Stimulated activated CD8-positive, alpha-beta memory T cell treated with anti-CD3 and anti-CD28 coated beads, Interleukin-4, amount 100 ng/mL, for 1 hour (primary cell): ENCODE measurements around the gene SRPK3.
"Not testable (repeated sequence)": the region's sequence is repeated elsewhere in the genome, so short reads cannot be mapped to it uniquely, and the experiment has no call there.

Experiments used
- DNase-seq, 2 donors: peaks; one replicate each; pipeline ENCODE4 v3.0.0-alpha.2; 2020; ENCODE audit warnings: low read depth in 2 of 2, low spot score in 1 of 2

The SRPK3 gene, protein sequence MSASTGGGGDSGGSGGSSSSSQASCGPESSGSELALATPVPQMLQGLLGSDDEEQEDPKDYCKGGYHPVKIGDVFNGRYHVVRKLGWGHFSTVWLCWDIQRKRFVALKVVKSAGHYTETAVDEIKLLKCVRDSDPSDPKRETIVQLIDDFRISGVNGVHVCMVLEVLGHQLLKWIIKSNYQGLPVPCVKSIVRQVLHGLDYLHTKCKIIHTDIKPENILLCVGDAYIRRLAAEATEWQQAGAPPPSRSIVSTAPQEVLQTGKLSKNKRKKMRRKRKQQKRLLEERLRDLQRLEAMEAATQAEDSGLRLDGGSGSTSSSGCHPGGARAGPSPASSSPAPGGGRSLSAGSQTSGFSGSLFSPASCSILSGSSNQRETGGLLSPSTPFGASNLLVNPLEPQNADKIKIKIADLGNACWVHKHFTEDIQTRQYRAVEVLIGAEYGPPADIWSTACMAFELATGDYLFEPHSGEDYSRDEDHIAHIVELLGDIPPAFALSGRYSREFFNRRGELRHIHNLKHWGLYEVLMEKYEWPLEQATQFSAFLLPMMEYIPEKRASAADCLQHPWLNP

DNA sequence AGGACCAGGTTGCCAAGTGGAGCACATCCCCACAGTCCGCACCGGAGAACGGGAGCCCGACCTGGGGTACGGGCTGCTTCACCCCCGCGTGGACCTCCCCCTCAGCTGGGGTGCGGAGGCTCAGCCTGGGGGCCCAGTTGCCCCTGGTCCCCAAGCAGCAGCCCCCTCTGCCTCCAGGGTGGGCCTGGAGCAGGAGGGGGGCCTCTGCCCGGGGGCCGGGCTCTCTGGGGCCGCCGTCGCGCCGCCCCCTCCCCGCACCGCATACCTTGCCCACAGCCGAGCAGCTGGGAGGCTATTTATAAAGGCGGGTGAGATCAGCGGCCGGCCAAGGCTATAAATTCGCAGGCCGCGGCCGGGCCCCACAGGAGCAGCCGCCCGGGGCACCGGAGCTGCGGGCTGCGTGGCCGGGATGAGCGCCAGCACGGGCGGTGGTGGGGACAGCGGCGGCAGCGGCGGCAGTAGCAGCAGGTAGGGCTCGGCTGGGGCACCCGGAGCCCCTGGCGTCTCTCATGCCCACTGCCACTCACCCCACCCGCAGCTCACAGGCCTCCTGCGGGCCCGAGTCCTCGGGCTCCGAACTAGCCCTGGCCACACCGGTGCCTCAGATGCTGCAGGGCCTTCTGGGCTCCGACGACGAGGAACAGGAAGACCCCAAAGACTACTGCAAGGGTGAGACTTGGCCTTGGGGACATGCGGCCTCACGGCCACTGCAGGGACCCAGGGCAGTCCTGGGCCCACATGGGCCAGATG is at the start of gene SRPK3:
Gene SRPK3 (plus strand): TSS at position 364 of the 750 bp plus-strand sequence. CDS start 46 bp downstream, at position 410.
- no peak for DNase-seq

DNA sequence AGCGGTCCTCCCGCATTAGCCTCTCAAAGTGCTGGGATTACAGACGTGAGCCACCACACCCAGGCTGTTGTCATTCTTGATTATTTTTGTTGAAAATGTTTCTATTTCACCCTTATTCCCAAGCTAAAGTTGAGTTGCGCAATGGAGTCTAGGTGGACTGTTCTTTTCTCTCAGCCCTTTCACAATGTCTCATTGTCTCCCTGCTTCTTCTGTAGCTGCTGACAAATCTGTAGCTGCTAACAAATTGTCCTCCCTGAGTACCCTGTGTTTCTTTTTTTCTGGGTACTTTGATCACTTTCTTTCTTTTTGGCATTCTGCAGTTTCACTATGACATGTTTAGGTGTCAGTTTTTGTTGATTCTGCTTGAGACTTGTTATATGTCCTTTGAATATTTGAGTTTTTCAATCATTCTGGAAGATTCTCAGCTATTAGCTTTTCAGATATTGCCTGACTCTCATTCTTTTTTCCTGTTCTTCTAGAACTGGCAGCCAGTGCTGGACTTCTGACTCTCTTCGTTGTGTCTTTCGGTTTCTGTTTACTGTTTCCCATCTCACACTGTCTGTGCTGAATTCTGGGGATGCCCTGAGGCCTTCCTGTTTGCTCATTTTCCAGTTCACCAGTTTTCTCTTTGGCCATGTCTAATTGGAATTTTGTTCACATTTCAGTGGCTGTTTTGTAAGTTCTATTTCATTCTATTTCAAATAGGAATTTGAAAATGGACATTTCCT is 49.6 kb upstream of the SRPK3 start:
- DNase-seq = no peak

DNA sequence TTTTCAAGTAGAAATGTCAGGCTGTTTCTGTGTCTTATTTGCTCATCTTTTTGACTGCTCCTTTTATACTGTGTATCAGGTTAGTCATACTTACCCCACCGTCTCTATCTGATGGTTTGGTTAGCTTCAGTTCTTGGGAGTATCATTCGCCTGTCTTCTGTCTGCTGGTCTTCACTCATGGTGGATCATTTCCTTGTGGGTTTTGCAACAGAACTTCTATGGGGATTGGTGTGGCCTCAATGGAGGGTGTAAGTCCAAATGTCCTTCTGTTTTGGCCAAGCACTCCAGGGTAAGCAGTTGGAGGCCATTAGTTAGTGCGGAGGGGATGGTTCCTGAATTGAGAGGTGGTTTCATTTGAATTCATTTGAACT is 49.0 kb upstream of the SRPK3 start:
- DNase-seq = no peak

DNA sequence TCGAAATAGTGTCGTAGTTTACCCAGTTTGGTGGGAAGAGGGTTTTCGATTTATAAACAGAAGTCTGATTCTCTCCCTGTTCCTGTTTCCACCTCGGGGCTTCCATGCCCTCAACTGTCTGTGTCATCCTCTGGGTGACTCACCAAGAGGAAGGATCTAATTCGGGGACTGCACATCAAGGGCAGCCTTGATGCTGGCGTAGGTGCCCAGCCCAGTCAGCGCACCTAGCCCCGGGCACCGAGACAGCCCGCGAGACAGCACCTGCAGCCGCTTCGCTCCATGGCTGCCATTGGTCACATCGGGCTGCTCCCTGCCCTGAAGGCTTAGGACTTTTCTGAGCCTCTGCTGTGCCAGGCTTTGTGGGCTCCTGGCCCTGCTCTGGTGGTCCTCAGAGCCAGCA is 48.4 kb upstream of the SRPK3 start:
- DNase-seq = no peak

DNA sequence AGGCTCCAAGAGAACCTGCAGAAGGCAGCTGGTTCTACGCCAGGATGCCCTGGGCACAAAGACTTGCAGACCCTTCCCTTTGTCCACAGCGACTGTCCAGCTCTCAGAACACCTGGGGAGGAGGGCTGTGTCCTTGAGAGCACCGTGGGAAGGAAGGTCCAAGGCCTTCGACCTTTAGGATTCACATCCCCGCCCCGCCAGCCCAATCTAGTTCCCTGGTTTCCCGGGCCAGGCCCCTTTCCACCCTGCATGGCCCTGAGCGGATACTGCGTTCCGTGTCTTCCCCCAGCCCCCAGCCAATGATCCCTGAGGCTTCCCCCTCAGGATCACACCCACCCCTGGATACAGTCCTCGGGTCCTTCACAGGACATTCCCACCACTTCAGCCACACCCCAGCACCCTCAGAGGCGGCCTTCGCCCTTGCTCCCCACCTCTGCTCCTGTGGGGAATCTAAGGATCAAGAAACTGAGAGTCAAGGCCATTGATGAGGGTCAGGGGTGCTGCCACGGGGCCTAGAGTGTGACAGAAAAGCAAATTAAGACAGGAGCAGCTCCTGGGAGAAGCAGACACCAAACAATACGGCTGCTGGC is 47.1 kb upstream of the SRPK3 start:
- DNase-seq = no peak

DNA sequence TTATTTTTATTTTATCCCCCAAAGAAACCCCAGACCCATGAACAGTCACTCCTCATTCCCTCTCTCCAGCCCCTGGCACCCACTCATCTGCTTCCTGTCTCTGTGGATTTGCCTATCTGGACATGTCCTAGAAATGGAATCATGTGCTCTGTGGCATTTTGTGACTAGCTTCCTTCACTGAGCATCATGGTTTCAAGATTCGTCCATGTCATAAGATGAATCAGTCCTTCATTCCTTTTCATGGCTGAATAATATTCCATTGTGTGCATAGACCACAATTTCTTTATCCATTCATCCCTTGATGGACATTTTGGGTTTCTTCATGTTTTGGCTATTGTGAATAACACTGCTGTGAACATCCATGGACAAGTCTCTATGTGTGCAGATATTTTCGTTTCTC is 46.0 kb upstream of the SRPK3 start:
- DNase-seq = no peak

DNA sequence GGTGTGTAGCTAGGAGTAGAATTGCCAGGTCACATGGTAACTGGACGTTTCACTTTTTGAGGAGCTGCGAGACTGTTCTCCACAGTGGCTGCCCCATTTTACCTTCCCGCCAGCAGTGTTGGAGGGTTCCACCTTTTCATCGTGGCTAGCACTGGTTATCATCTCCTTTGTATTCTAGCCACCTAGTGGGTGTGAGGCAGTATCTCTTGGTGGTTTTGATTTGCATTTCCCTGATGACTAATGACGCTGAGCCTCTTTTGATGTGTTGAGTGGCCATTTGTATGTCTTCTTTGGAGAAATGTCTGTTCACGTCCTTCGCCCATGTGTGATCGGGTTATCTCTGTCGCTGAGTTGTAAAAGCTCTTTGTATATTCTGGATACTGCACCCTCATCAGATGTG is 45.6 kb upstream of the SRPK3 start:
- no peak for DNase-seq

DNA sequence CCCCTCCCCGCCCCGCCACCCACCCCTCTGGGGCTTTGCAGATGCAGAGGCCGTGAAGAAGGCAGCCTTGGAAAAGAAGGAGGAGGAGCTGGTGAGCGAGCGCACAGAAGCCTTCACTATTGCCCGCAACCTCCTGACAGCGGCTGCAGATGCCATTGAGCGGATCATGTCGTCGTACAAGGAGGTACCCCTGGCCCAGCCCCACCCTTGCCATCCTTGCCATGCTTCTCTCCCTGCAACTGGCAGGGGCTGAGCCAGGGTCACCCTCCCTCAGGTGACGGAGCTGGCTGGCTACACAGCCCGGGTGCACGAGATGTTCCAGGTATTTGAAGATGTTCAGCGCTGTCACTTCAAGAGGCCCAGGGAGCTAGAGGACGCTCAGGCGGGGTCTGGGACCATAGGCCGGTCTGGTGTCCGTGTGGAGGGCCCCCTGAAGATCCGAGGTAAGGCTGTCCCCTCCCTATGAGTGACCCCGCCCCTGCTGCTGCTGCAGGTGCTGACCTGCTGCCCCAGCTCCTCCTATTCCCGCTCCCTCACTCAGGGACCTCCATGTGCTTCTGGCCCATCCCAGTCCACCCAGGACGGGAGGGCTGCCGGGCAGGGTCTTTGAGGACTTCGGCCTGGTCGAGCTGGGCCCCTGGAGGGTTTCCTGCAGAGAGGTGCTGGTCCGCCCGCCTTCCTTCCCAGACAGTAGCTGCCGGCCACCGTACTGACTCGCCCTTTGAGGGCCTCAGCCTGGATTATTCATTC is 44.6 kb upstream of the SRPK3 start:
- DNase-seq = no peak

DNA sequence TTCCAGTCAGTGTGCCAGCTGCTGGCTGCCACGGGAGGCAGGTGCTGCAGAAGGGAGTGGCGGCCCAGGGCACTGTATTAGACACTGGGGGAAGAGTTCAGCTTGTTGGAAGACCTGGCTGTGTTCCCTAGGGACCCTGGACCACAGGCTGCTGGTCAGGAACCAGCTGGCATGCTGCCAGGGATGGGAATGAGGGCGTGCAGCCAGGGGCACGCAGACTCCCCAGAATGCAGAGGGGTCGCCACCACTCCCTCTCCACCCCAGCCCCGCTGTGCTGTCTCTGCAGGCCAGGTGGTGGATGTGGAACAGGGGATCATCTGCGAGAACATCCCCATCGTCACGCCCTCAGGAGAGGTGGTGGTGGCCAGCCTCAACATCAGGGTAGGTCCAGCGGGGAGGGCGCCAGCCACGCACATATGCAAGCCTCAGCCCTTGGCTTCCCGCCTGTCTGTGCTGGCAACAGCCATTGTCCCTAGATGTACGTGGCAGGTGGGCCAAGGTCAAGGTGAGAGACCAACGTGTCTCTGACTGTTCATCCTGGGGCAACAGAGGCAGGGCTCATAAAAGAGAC is 43.9 kb upstream of the SRPK3 start:
- DNase-seq = no peak

DNA sequence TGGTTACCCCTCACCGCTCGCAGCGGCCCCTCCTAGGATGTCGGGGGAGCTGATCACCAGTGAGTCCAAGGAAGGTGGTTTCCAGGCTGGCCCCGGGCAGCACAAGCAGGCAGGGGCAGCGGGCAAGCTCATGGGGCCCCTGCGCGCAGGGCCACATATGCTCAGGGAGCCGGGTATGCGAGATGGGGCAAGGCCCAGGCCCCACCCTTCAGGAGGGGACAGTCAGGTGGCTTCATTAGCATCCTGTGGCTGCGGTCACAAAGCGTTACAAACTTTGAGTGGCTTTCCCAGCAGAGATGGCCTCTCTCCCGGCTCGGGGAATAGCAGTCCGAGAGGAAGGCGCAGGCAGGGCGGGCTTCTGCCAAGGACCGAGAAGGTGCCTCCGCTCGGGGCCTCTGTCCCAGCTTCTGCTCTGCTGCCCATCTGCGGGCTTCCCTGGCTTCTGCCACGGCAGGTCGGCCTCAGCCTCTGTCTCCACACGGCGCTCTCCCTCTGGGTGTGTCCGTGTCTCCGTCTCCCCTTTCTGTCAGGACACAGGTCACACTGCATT is 42.7 kb upstream of the SRPK3 start:
- no peak for DNase-seq

DNA sequence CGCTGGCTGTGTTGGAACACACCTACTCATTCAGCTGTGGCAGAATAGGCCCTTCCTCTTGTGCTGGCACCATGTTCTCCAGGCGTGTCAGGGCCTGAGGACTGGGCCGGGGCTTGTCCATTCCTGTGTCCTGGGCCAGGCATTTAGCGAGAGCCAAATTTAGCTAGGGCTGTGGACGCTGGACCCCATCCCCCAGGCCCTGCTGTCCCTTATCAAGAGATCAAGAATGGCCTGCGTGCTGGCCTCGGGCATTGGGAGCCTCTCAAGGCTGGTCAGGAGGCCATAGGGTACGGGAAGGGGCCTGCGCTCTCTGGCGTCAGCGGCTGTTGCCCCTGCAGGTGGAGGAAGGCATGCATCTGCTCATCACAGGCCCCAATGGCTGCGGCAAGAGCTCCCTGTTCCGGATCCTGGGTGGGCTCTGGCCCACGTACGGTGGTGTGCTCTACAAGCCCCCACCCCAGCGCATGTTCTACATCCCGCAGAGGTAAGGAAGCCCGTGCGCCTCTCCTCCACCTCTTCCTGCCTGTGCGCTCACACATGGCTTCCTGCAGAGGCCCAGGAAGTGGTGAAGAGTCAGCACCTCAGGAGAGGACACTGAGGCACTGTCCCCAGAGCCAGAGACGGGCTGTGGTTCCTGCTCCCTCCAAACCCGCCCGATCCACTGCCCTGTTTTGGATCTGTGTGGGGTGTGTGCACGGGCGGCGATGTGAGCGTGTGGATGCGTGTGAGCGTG is 40.9 kb upstream of the SRPK3 start:
- no peak for DNase-seq

DNA sequence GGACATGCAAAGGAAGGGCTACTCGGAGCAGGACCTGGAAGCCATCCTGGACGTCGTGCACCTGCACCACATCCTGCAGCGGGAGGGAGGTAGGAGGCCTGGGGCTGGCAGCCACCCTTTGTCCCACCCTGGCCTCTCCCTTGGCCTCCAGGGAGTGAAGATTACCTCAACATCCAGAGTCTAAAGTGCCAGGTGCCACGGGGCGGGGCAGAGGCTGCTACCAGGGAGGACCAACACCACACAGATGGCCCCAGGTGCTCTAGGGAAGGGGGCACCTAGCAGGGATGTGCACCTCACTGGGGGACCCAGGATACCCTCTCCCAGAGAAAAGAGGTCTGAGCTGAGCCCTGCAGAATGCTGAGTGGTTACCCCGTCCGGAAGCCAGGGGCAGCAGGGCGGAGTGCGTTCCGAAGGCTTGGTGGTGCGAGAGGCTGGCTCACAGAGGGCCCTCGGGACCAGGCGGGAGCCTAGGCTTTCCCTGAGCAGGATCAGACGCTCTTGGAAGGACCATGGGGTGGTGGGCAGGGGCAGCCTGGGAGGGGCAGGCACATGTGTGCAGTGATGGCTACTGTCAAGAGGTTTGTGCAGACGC is 40.1 kb upstream of the SRPK3 start:
- no peak for DNase-seq

DNA sequence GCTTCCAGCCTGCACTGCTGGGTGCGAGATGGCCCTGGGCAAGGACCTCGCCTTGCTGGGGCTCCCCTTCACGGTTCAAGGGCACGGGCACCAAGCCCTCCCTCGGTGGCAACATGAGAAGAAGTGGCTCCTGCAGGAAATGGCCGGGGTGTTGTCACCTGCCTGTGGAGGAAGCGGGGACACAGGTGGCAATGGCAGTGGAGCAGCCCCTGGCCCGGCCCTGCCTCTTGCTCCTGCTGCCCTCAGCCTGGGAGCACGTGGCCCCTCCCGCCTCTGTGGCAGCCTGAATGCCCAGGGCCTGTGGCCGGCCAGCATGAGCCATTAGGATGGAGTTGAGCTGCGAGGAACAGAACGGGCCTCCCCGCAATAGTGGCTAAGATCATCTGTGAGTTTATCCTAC is 39.4 kb upstream of the SRPK3 start:
- no peak for DNase-seq

DNA sequence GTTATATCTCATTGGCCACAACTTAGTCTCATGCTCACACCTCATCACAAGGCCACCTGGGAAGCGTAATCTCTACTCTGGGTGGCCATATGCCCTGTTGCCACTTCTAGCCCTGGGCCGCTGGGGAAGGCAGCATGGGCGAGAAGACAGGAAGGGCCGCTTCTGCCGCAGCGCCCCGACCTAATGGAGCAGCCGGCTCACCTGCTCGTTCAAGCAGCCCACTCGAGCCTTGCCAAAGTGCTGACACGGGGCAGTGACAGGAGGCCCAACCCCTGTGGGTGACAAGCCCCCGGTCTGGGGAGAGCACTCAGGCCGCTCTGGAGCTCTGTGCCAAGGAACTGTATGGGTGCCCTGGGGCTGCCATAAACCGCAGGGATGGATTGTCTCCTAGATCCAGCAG is 38.7 kb upstream of the SRPK3 start:
- not testable (repeated sequence) for DNase-seq

DNA sequence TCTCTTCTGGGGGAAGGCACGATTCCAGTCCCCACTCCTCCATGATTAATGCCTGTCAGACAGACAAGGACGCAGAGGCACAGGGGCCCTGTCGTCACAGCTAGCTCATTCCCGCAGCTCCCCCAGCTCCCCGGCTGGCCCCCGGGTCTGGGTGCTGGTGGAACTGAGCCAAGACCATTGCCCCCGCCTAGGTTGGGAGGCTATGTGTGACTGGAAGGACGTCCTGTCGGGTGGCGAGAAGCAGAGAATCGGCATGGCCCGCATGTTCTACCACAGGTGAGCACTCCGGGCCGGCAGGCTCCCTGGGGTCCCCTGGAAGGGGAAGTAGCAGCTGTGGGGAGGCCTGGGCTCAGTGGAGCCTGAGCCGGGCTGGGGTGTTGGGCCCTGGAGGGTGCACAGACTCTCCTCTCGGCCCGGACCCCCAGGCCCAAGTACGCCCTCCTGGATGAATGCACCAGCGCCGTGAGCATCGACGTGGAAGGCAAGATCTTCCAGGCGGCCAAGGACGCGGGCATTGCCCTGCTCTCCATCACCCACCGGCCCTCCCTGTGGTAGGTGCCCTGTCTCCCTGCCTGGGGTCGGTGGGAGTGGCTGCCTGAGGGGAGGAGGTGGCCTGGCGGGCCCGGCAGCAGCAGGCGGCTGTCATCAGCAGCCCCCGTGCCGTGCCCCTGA is 37.9 kb upstream of the SRPK3 start:
- DNase-seq = not testable (repeated sequence)

DNA sequence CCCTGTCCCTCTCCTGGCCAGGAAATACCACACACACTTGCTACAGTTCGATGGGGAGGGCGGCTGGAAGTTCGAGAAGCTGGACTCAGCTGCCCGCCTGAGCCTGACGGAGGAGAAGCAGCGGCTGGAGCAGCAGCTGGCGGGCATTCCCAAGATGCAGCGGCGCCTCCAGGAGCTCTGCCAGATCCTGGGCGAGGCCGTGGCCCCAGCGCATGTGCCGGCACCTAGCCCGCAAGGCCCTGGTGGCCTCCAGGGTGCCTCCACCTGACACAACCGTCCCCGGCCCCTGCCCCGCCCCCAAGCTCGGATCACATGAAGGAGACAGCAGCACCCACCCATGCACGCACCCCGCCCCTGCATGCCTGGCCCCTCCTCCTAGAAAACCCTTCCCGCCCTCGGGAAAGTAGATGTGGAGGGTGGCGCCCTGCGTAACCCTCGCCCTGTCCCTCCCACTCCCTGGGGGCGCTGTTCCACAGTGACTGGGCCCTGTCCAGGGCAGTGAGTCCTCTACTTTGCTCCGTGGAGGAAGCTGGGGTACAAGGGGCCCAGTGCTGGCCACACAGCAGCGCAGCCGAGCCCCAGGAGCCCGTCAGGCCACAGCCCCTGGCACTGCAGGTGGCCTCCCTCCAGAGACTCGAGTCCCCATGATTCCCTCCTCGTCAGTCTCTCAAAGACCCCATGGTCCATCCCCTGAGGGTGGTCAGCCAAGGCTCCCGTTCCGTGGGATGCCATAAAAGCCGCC is 37.2 kb upstream of the SRPK3 start:
- DNase-seq = not testable (repeated sequence)

DNA sequence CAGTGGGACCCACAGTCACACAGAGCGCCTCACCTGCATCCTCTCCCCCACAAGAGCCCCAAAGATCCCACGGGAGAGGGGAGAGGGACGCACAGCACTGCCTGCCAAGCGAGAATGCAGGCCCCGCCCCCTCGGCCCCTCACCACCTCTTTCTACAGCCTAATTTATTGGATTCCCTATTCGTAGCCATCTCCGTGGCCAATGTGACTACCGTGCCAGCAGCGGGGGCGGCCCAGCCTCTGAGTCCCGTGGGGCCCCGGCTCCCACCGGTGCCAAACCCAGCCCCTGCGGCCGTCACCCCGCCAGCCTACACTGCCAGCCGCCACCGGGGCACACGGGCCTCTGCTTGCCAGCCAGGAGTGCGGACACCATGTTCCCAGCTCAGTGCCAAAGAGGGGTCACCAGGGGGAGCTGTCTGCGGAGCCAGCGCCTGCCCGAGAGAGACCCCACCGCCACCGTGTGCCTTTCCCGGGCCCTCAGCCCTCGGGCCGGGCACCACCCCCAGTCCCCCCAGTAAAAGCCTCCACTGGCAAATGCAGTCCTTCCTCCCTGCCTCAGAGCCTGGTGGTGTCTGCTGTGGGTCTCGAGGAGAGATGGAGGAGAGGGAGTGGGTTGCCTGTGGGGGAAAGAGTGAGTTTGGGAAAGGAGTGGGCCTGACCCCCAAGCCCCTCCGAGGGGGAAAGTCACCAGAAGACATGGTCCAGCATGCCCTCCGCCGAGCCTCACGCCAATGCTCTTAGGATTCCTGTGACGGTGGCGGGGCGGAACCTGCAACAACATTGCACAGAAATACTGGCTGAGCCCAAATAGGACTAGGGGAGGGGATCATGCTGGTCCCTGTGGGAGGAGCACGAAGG is 36.4 kb upstream of the SRPK3 start:
- no peak for DNase-seq
